Measurements from ENCODE around the gene DNPH1. TPM values are rescaled to one million over a fixed set of nuclear protein-coding genes. Genes with fewer than 3 reads are reported as not detected.

Gene DNPH1
- total RNA-seq, 1 donor from 2014 or later = 31.3 TPM

DNA sequence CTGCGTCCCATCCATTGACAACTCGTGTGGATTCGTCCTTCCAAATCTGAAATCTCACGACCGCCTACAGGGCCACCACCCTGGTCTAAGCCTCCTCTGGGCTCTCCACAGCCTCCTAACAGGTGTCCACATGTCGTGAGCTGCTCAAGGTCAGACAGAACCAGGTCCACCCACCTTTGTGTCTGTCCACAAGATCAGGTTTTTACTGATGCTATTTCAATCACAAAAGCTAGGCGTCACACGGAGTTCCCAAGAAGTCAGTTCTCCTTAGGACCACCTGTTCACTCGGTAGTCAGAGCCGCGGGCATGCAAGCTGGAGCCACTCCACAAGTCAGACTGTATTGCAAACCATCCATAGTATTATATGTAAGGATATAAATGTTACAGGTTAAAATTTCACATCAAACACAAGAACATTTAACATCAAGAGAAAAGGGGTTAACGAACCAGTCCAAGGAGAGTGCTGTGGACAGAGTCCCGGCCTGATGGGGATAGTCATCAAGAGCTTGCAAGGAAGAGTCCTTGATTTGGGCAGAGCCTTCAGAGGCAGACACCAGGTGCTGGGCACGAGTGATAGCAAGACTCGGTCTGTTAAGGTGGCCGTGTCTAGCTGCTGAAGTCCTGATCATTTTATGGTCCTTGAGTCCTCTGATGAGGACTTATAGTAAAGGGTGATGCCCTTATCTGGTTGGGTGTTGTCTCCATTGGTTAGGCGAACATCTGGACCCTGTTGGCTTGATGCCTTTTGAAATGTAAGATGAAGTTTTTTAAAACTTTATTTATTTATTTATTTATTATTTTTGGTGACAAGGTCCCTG is 731 bp upstream of the DNPH1 start:
- H3K9me3 ChIP-seq (ENCODE audit: control insufficient read depth in 3 of 3, low read length in 3 of 3) = no peaks in the 10 kb centered on the region
- peaks cover 0 to 5% (median 0%) of the 10 kb centered on the region in 3 donors for H3K27me3 ChIP-seq (ENCODE audit: control insufficient read depth in 3 of 3, insufficient read depth in 3 of 3, low read length in 3 of 3)
- H3K27ac ChIP-seq (ENCODE audit: low read depth, low read length) = no peak overlapping the region
- peaks cover 4 to 9% (median 7%) of the 10 kb centered on the region in 3 donors for H3K36me3 ChIP-seq (ENCODE audit: control insufficient read depth in 3 of 3, insufficient read depth in 3 of 3, low read length in 3 of 3)
- peak overlapping the region in 1 of 3 donors; percentile 82 for H3K9ac ChIP-seq (ENCODE audit: low read depth in 1 of 3, low read length in 3 of 3)
- H3K4me1 ChIP-seq (ENCODE audit: control insufficient read depth in 3 of 3, insufficient read depth in 3 of 3, low read length in 3 of 3) = peaks cover 4 to 11% (median 5%) of the 10 kb centered on the region in 3 donors
- H3K4me3 ChIP-seq (ENCODE audit: low read length in 3 of 3) = peak overlapping the region; percentile 62 to 81 (median 73)

- H3K9ac ChIP-seq (ENCODE audit: low read depth in 1 of 3, low read length in 3 of 3) = no peak overlapping the region
- no peak overlapping the region for H3K27ac ChIP-seq (ENCODE audit: low read depth, low read length)
- H3K4me3 ChIP-seq (ENCODE audit: low read length in 3 of 3) = no peak overlapping the region
- no peaks in the 10 kb centered on the region for H3K9me3 ChIP-seq (ENCODE audit: control insufficient read depth in 3 of 3, low read length in 3 of 3)
- H3K4me1 ChIP-seq (ENCODE audit: control insufficient read depth in 3 of 3, insufficient read depth in 3 of 3, low read length in 3 of 3) = peaks cover 4 to 13% (median 5%) of the 10 kb centered on the region in 3 donors
- peaks cover 0 to 4% (median 0%) of the 10 kb centered on the region in 3 donors for H3K27me3 ChIP-seq (ENCODE audit: control insufficient read depth in 3 of 3, insufficient read depth in 3 of 3, low read length in 3 of 3)
- peaks cover 12 to 27% (median 24%) of the 10 kb centered on the region in 3 donors for H3K36me3 ChIP-seq (ENCODE audit: control insufficient read depth in 3 of 3, insufficient read depth in 3 of 3, low read length in 3 of 3)
Measured at GRCh38 chr6:43226192-43226851, 3.0 kb downstream of the DNPH1 start.

- H3K27me3 ChIP-seq (ENCODE audit: control insufficient read depth in 3 of 3, insufficient read depth in 3 of 3, low read length in 3 of 3) = no peaks in the 10 kb centered on the region
- no peak overlapping the region for H3K4me3 ChIP-seq (ENCODE audit: low read length in 3 of 3)
- H3K36me3 ChIP-seq (ENCODE audit: control insufficient read depth in 3 of 3, insufficient read depth in 3 of 3, low read length in 3 of 3) = peaks cover 18 to 40% (median 32%) of the 10 kb centered on the region in 3 donors
Measured at GRCh38 chr6:43223175-43223574, 6.1 kb downstream of the DNPH1 start.

DNA sequence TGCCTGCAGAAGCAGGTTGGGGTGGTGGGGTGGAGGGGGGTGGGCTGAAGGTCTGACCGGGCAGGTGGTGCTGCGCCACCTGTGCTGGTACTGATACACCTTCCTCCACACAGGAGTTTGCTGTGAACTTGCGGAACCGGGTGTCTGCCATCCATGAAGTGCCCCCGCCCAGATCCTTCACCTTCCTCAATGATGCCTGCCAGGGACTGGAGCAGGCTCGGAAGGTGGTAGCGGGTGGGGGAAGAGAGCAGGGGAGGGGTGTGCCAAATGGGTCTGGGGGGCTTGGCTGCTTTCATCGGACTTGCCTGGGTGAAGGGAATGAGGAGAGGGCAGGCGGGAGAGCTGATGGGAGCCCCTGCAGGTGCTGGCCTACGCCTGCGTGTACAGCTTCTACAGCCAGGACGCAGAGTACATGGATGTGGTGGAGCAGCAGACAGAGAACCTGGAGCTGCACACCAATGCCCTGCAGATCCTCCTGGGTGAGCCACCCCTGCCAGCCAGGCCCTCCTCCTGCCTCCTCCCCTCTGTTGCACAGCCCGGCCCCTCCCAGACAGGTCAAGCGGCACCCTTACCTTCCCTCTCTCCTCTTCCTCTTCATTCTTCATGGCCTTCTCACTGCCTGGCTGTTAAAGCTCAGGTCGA is 6.7 kb downstream of the DNPH1 start:
- H3K4me3 ChIP-seq (ENCODE audit: low read length in 3 of 3) = no peak overlapping the region
- peaks cover 0 to 3% (median 0%) of the 10 kb centered on the region in 3 donors for H3K4me1 ChIP-seq (ENCODE audit: control insufficient read depth in 3 of 3, insufficient read depth in 3 of 3, low read length in 3 of 3)
- H3K27ac ChIP-seq (ENCODE audit: low read depth, low read length) = no peak overlapping the region
- peaks cover 19 to 40% (median 32%) of the 10 kb centered on the region in 3 donors for H3K36me3 ChIP-seq (ENCODE audit: control insufficient read depth in 3 of 3, insufficient read depth in 3 of 3, low read length in 3 of 3)
- no peaks in the 10 kb centered on the region for H3K27me3 ChIP-seq (ENCODE audit: control insufficient read depth in 3 of 3, insufficient read depth in 3 of 3, low read length in 3 of 3)
- no peak overlapping the region for H3K9ac ChIP-seq (ENCODE audit: low read depth in 1 of 3, low read length in 3 of 3)
- no peaks in the 10 kb centered on the region for H3K9me3 ChIP-seq (ENCODE audit: control insufficient read depth in 3 of 3, low read length in 3 of 3)

More at GRCh38 chr6:43223175-43223574, 6.1 kb downstream of the DNPH1 start:
- peaks cover 0 to 3% (median 0%) of the 10 kb centered on the region in 3 donors for H3K4me1 ChIP-seq (ENCODE audit: control insufficient read depth in 3 of 3, insufficient read depth in 3 of 3, low read length in 3 of 3)
- no peak overlapping the region for H3K27ac ChIP-seq (ENCODE audit: low read depth, low read length)
- H3K9ac ChIP-seq (ENCODE audit: low read depth in 1 of 3, low read length in 3 of 3) = no peak overlapping the region
- no peaks in the 10 kb centered on the region for H3K9me3 ChIP-seq (ENCODE audit: control insufficient read depth in 3 of 3, low read length in 3 of 3)

DNA sequence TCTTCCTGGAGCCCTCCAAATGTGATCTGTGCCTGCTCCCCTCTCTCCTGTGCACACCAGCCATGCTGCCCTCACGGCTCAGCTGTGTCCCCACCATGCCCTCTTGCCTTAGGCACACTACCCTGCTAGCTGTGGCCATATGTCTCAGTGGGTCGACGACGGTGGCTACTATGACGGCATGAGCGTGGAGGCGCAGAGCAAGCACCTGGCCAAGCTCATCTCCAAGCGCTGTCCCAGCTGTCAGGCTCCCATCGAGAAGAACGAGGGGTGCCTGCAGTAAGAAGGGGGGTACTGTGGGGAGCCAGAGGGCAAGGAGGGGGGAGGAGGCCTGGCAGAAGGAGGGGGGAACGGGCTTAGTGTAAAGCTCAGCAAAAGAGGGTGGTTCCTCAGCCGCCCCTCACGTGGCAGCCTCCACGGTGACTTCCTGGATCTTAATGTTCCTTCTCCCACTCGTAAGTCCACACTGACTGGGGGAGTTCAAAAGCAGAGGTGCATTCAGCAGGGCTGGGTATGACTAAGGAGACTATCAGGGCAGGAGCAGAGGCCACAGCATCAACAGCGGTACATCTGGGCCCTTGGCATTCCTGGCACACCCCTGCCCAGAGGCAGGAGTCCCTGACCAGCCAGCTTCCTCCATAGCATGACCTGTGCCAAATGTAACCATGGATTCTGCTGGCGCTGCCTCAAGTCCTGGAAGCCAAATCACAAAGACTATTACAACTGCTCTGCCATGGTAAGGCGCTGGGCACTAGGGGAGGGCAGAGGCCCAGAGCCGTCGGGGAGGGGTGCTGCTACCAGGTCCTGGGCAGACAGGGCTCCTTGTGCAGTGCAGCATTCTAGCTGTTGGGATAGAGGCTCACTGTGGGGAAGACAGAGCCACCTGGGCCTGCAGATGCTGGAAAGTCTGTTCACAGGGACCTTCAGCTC is 8.0 kb downstream of the DNPH1 start:
- Histone ChIP-seq H3K27ac (ENCODE audit: low read depth, low read length) (no peak overlapping the region), H3K4me1 (ENCODE audit: control insufficient read depth in 3 of 3, insufficient read depth in 3 of 3, low read length in 3 of 3) (peaks cover 0 to 3% (median 0%) of the 10 kb centered on the region in 3 donors), H3K4me3 (ENCODE audit: low read length in 3 of 3) (no peak overlapping the region), H3K36me3 (ENCODE audit: control insufficient read depth in 3 of 3, insufficient read depth in 3 of 3, low read length in 3 of 3) (peaks cover 25 to 50% (median 38%) of the 10 kb centered on the region in 3 donors), H3K9me3 (ENCODE audit: control insufficient read depth in 3 of 3, low read length in 3 of 3) (no peaks in the 10 kb centered on the region), H3K9ac (ENCODE audit: low read depth in 1 of 3, low read length in 3 of 3) (no peak overlapping the region), H3K27me3 (ENCODE audit: control insufficient read depth in 3 of 3, insufficient read depth in 3 of 3, low read length in 3 of 3) (no peaks in the 10 kb centered on the region)

DNA sequence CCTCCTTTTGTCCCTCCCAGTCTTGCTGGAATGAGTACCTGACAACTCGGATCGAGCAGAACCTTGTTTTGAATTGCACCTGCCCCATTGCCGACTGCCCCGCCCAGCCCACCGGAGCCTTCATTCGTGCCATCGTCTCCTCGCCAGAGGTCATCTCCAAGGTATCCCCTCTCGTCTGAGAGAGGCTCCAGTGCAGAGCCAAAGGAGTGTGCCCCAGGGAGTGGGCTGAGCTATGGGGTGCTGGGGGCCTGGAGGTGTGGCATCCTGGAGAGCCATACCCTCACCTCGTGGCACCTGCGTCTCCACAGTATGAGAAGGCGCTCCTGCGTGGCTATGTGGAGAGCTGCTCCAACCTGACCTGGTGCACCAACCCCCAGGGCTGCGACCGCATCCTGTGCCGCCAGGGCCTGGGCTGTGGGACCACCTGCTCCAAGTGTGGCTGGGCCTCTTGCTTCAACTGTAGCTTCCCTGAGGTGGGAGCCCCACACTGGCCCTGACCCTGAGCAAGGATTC is 8.8 kb downstream of the DNPH1 start:
- Histone ChIP-seq H3K36me3 (ENCODE audit: control insufficient read depth in 3 of 3, insufficient read depth in 3 of 3, low read length in 3 of 3) (peaks cover 30 to 51% (median 39%) of the 10 kb centered on the region in 3 donors), H3K9ac (ENCODE audit: low read depth in 1 of 3, low read length in 3 of 3) (no peak overlapping the region), H3K4me3 (ENCODE audit: low read length in 3 of 3) (no peak overlapping the region), H3K9me3 (ENCODE audit: control insufficient read depth in 3 of 3, low read length in 3 of 3) (no peaks in the 10 kb centered on the region), H3K4me1 (ENCODE audit: control insufficient read depth in 3 of 3, insufficient read depth in 3 of 3, low read length in 3 of 3) (peaks cover 0 to 3% (median 0%) of the 10 kb centered on the region in 3 donors), H3K27me3 (ENCODE audit: control insufficient read depth in 3 of 3, insufficient read depth in 3 of 3, low read length in 3 of 3) (no peaks in the 10 kb centered on the region), H3K27ac (ENCODE audit: low read depth, low read length) (no peak overlapping the region)

- H3K27me3 ChIP-seq (ENCODE audit: control insufficient read depth in 3 of 3, insufficient read depth in 3 of 3, low read length in 3 of 3) = no peaks in the 10 kb centered on the region
- no peak overlapping the region for H3K4me3 ChIP-seq (ENCODE audit: low read length in 3 of 3)
- no peak overlapping the region for H3K27ac ChIP-seq (ENCODE audit: low read depth, low read length)
- H3K4me1 ChIP-seq (ENCODE audit: control insufficient read depth in 3 of 3, insufficient read depth in 3 of 3, low read length in 3 of 3) = peaks cover 0 to 3% (median 0%) of the 10 kb centered on the region in 3 donors
- H3K9me3 ChIP-seq (ENCODE audit: control insufficient read depth in 3 of 3, low read length in 3 of 3) = no peaks in the 10 kb centered on the region
- peaks cover 34 to 51% (median 43%) of the 10 kb centered on the region in 3 donors for H3K36me3 ChIP-seq (ENCODE audit: control insufficient read depth in 3 of 3, insufficient read depth in 3 of 3, low read length in 3 of 3)
- H3K9ac ChIP-seq (ENCODE audit: low read depth in 1 of 3, low read length in 3 of 3) = no peak overlapping the region
Measured at GRCh38 chr6:43219814-43220213, 9.5 kb downstream of the DNPH1 start.

DNA sequence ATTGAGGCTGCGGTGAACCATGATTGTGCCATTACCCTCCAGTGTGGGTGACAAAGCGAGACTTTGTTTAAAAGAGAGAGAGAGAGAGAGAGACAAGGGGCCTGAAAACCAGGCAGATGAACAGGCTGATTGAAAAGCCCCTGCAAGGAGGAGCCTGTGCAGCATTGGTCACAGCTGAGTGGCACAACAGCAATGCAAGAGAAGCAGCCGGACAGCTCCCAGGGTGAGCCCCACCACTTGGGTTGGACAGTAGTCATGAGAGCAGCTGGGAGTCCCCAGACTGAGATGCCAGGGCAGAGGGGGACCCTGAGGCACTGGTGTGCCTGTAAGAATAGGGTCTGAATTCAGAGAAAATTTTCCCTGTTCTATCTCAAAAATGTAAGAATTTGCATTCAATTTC is 10.2 kb downstream of the DNPH1 start:
- no peak overlapping the region for H3K9ac ChIP-seq (ENCODE audit: low read depth in 1 of 3, low read length in 3 of 3)
- no peaks in the 10 kb centered on the region for H3K9me3 ChIP-seq (ENCODE audit: control insufficient read depth in 3 of 3, low read length in 3 of 3)
- no peaks in the 10 kb centered on the region for H3K27me3 ChIP-seq (ENCODE audit: control insufficient read depth in 3 of 3, insufficient read depth in 3 of 3, low read length in 3 of 3)
- H3K4me3 ChIP-seq (ENCODE audit: low read length in 3 of 3) = no peak overlapping the region
- peaks cover 0 to 3% (median 0%) of the 10 kb centered on the region in 3 donors for H3K4me1 ChIP-seq (ENCODE audit: control insufficient read depth in 3 of 3, insufficient read depth in 3 of 3, low read length in 3 of 3)
- no peak overlapping the region for H3K27ac ChIP-seq (ENCODE audit: low read depth, low read length)
- peaks cover 33 to 50% (median 40%) of the 10 kb centered on the region in 3 donors for H3K36me3 ChIP-seq (ENCODE audit: control insufficient read depth in 3 of 3, insufficient read depth in 3 of 3, low read length in 3 of 3)

DNA sequence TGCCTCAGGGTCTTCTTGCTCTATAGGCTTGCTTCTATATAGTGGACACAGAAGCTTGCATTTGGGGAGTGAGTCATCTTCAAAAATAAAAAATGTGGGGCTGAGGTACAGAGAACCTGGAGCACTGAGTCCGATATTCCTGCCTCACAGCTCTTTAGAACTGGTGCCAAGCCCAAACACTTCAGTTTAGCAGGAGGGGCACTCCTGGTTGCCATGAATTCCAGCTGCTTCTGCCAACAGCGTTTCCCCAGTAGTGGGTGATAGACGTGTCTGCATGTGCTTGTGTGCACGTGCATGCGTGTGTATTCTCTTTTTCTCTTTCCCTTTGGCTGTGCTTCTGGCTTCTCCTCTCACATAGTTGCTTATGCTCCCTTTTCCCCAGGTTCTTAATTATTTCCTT is 11.9 kb downstream of the DNPH1 start:
- H3K9me3 ChIP-seq (ENCODE audit: control insufficient read depth in 3 of 3, low read length in 3 of 3) = no peaks in the 10 kb centered on the region
- H3K36me3 ChIP-seq (ENCODE audit: control insufficient read depth in 3 of 3, insufficient read depth in 3 of 3, low read length in 3 of 3) = peaks cover 33 to 41% (median 35%) of the 10 kb centered on the region in 3 donors
- no peak overlapping the region for H3K4me3 ChIP-seq (ENCODE audit: low read length in 3 of 3)
- no peaks in the 10 kb centered on the region for H3K27me3 ChIP-seq (ENCODE audit: control insufficient read depth in 3 of 3, insufficient read depth in 3 of 3, low read length in 3 of 3)
- H3K4me1 ChIP-seq (ENCODE audit: control insufficient read depth in 3 of 3, insufficient read depth in 3 of 3, low read length in 3 of 3) = peaks cover 0 to 3% (median 0%) of the 10 kb centered on the region in 3 donors
- no peak overlapping the region for H3K9ac ChIP-seq (ENCODE audit: low read depth in 1 of 3, low read length in 3 of 3)
- H3K27ac ChIP-seq (ENCODE audit: low read depth, low read length) = no peak overlapping the region
